HEK293T (cell line): ENCODE results near the gene AP4S1.

ENCODE experiments used
- ARNT ChIP-seq: fragments of 450-650 bp; IDR thresholded peaks from 2 replicates; pipeline ENCODE4 v1.6.1; 2017; ENCODE audit warnings: mild to moderate bottlenecking
- BHLHE40 ChIP-seq: fragments of 450-650 bp; IDR thresholded peaks from 2 replicates; pipeline ENCODE4 v1.6.1; 2016; ENCODE audit warnings: mild to moderate bottlenecking, moderate library complexity, borderline replicate concordance
- CTBP1 ChIP-seq: fragments of 450-650 bp; IDR thresholded peaks from 2 replicates; pipeline ENCODE4 v1.6.1; 2016; ENCODE audit warnings: borderline replicate concordance
- ELF4 ChIP-seq: fragments of 450-650 bp; IDR thresholded peaks from 2 replicates; pipeline ENCODE4 v1.6.1; 2017; ENCODE audit warnings: antibody characterized with exemption
- FOXA1 ChIP-seq: fragments of 450-650 bp; IDR thresholded peaks from 2 replicates; pipeline ENCODE4 v1.6.1; 2016; ENCODE audit warnings: mild to moderate bottlenecking
- FOXK2 ChIP-seq: fragments of 450-650 bp; IDR thresholded peaks from 2 replicates; pipeline ENCODE4 v1.6.1; 2016; ENCODE audit warnings: mild to moderate bottlenecking
- FOXM1 ChIP-seq: fragments of 450-650 bp; IDR thresholded peaks from 2 replicates; pipeline ENCODE4 v1.6.1; 2017; ENCODE audit warnings: mild to moderate bottlenecking, borderline replicate concordance
- L3MBTL2 ChIP-seq: fragments of 450-650 bp; conservative IDR thresholded peaks from 2 replicates; pipeline ENCODE4 v1.6.1; 2016; ENCODE audit warnings: mild to moderate bottlenecking
- LEF1 ChIP-seq: fragments of 450-650 bp; IDR thresholded peaks from 2 replicates; pipeline ENCODE4 v1.6.1; 2017; ENCODE audit warnings: mild to moderate bottlenecking, borderline replicate concordance
- NFRKB ChIP-seq: fragments of 450-650 bp; IDR thresholded peaks from 2 replicates; pipeline ENCODE4 v1.6.1; 2016; ENCODE audit warnings: mild to moderate bottlenecking, moderate library complexity
- SP1 ChIP-seq: fragments of 450-650 bp; IDR thresholded peaks from 2 replicates; pipeline ENCODE4 v1.6.1; 2017
- SUZ12 ChIP-seq: fragments of 450-650 bp; IDR thresholded peaks from 2 replicates; pipeline ENCODE4 v1.6.1; 2016; ENCODE audit warnings: mild to moderate bottlenecking
- TARDBP ChIP-seq: fragments of 450-650 bp; IDR thresholded peaks from 2 replicates; pipeline ENCODE4 v1.6.1; 2016
- ZNF384 ChIP-seq: fragments of 450-650 bp; IDR thresholded peaks from 2 replicates; pipeline ENCODE4 v1.6.1; 2016

- no peak for TF ChIP-seq FOXM1
- TF ChIP-seq ZNF384: no peak
- TF ChIP-seq ARNT: no peak
- no peak for TF ChIP-seq TARDBP
- TF ChIP-seq ELF4: no peak
- TF ChIP-seq CTBP1: no peak
- TF ChIP-seq SP1: no peak
- no peak for TF ChIP-seq SUZ12
- TF ChIP-seq FOXK2: no peak
- TF ChIP-seq L3MBTL2: no peak
- no peak for TF ChIP-seq NFRKB
- no peak for TF ChIP-seq BHLHE40
- TF ChIP-seq LEF1: no peak
- no peak for TF ChIP-seq FOXA1
Measured at GRCh38 chr14:31060253-31060875, 34.9 kb downstream of the AP4S1 start.
